ENCODE measurements around the gene GNG13.

Gene GNG13

DNA sequence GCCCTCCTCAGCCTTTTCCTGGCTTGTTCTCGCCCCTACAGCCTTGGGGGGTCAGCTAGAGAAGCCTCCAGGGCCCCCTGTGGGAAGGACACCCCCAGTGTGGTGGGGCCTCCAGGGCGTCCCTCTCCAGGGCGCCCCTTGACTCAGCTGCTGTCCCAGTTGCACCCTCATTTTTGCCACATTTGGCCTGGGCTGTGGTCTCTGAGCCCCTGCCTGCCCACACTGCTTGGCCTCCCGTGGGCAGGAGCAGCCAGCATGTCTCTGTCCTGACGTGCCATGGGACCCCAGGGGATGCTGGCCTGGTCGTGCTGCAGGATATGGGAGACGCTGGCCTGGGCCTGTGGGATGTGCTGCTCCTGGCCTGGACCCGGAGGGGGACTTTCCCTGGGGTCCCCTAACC is 7.1 kb downstream of the GNG13 start:
- DNase-seq (ENCODE audit: low spot score) = no peak

DNA sequence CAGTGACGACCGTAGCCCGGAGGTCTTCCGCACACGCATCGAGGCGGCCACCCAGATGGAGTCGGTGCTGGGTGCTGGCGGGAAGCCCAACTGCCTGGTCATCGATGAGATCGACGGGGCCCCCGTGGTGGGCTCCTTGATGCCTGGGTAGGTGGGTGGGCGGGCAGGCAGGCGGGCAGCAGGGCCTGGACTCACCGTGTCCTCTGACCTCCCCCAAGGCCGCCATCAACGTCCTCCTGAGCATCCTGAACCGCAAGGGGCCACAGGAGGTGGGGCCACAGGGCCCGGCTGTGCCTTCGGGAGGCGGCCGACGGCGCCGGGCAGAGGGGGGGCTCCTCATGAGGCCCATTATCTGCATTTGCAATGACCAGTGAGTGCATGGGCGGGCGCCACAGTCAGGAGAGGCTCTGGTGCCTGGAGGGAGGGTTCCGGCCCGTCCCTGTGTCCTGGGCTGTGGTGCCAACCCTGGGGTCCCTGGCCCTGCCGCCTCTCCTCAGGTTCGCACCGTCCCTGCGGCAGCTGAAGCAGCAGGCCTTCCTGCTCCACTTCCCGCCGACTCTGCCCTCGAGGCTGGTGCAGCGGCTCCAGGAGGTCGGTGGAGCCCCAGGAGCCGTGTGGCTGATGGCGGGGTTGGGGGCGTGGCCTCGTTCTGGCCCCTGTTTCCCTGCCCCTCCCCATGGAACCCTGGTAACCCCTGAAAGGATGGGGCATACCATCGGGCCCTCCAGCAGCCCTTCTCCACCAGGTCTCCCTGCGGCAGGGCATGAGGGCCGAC is 8.1 kb downstream of the GNG13 start:
- no peak for DNase-seq (ENCODE audit: low spot score)

DNA sequence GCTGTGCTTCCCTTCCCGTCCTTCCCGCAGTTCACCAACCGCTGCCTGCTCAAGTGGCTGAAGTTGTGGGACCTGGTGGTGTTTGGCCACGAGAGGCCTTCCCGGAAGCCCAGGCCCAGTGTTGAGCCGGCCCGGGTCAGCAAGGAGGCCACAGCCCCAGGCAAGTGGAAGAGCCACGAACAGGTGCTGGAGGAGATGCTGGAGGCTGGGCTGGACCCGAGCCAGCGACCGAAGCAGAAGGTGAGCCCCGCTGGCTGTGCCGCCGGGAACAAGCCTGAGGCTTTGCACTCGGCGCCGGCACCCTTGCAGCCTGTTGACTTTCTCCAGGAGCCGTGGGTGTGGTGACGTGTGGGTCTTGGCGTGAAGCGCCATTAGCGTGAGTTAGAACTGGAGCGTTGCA is 9.4 kb downstream of the GNG13 start:
- DNase-seq (ENCODE audit: low spot score) = no peak

DNA sequence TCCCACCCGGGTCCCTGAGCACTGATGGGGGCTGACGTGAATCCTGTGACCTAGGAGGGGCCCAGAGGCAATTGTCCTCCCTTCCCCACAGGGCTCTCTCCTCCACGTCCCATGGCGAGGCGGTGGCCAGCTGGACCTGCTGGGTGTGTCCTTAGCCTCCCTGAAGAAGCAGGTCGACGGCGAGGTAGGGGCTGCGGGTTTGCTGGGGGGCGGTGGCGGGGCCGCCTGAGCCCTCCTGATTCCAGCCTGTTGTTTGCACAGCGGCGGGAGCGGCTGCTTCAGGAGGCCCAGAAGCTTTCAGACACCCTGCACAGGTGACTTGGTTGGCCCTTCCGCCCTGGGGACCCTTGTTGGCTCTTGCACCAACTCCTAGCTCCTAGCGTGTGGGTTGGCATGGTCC is 10.4 kb downstream of the GNG13 start:
- DNase-seq (ENCODE audit: low spot score) = no peak

DNA sequence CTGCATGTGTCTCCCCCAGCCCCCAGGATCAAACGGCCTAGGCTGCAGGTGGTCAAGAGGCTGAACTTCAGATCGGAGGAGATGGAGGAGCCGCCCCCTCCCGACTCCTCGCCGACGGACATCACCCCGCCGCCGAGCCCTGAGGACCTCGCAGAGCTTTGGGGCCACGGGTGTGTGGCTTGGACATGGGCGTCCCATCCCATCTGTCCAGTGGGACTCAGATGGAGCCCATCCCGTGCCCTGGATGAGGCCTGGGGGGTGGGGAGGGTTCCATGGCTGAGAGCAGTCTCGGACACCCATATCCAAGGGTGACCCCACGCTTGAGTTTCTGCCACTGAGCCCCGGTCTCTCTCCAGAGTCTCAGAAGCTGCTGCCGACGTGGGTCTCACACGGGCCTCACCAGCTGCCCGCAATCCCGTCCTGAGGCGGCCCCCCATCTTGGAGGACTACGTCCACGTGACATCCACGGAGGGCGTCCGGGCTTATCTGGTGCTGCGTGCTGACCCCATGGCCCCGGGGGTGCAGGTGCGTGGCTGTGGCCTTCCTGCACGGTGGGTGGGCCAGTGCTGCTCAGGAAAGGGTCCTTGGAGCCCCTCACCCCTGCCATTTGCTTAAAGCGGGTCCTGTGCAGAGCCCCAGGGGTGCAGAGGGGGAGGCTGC is 11.2 kb downstream of the GNG13 start:
- no peak for DNase-seq (ENCODE audit: low spot score)

DNA sequence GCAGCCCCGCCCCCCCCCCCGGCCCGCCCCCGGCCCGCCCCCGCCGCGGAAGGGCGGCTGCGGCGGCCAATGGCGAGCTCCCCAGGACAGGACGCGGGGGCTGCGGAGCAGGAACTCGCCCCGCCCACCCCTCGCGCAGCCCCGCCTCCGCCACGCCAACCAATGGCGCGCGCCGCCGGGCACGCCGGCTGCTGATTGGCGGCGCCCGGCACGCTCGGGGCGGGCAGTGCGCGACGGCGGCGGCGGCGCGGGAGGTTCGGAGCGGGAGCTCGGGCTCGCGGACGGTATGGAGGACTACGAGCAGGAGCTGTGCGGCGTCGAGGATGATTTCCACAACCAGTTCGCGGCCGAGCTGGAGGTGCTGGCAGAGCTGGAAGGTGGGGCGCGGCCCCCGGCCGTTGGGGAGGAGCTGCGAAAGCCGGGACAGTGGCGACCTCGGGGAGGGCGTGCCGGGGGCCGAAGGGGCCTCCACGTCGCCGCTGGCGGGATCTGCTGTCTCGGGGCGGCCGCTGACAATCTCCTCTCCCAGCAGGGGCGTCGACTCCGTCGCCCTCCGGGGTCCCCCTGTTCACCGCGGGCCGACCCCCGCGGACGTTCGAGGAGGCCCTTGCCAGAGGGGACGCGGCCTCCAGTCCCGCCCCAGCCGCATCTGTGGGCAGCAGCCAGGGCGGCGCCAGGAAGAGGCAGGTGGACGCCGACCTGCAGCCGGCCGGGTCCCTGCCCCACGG is 12.0 kb downstream of the GNG13 start, which contains the start of gene CHTF18:
CHTF18 (plus strand) TSS at position 222 of the 728 bp plus-strand sequence; CDS start at position 287, 65 bp downstream.
- DNase-seq (ENCODE audit: low spot score) = peak; percentile 85

DNA sequence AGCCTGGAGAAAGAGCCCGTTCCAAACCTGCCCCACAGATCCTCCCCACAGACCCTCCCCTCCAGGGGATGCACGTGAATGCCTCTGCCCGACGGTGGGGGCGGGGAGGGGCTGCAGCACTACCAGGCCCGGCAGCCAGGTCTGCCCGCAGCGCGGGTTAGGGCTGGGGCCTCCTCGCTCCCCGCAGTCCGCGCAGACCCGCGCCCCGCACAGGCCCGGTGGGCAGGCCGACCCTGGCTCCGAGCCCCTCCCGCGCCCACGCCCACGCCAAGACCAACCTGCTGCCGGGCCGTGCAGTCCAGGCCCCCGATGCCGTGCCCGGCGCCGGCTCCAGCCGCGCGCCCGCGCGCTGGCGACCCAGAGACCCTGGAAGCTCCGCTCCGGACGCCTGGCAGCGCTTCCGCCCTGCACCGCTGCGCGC is 12.5 kb downstream of the GNG13 start, which contains the start of gene RPUSD1:
RPUSD1 (minus strand) TSS at position 404 of the 421 bp plus-strand sequence. CDS start 644 bp downstream, outside the sequence.
- DNase-seq (ENCODE audit: low spot score) = no peak

DNA sequence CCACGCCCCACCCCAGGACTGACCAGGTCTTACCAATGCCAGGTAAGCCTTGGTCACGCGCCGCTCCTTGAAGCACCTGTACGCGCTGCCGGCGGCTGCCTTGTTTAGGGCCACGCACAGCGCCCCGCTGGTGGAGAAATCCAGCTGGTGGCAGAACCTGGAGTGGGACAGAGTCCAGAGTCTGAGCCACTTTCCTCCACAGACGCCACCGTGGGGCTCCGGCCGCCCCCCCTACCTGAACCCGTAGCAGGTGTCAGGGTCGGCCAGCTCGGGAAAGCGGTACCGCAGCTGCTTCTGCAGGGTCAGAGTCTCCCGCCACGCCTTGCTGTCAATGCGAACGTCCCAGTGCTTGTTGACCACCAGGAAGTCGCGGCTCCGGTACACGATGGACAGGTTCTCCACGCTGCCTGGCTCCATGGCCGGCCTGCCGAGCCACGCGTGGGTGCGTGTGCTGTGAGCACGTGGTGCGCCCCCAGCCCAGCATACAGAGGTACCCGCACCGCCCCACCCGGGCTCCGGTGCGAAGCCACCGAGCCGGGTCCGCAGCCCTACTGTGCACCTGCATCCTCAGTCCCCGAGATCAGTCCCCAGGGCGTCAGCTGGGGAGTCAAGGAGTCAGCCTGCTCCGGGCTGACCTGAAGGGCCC is 13.1 kb downstream of the GNG13 start:
- DNase-seq (ENCODE audit: low spot score) = no peak

DNA sequence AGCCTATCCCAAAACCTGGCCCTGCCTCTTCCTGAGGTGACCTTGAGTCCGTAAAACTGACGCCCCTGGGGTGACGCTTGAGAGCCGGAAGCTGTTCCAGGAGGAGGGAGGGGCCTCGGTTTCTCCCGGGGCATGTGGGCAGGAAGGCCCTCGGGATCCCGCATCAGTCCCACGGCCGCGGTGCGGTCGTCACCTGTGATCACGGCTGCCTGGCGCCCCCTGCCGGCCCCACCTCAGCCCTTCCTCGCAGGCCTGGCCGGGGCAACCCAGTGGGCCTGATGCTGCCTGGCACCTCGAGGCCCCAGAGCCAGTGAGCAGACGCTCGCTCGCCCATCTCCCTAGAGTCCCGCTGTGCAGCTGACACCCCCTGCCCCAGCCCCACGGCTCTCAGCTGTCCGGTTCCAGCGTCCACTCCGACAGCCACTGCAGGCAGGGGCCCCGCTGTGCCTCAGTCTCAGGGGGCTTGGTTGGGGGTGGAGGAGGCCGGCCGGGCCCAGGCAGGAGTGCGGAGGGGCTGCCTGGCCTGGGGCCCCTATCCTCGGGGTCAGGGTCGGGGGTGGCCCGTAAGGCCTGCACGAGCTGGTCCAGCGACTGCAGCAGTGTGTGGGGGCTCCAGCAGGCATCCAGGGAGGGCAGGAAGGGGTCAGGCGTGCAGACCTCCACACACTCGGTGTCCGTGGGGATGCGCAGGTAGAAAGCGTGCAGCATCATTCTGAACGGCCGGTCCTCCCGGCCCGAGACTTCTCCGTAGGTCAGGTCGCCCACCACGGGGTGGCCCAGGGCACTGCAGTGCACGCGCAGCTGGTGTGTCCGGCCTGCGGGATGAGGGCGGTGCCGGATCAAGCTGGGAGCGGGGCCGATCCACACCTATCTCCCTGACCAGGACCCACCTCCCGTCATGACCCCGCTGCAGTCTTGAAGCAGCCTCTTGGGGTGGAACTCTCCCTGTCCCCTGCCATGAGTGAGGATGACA is 14.7 kb downstream of the GNG13 start:
- DNase-seq (ENCODE audit: low spot score) = peak; percentile 61

DNA sequence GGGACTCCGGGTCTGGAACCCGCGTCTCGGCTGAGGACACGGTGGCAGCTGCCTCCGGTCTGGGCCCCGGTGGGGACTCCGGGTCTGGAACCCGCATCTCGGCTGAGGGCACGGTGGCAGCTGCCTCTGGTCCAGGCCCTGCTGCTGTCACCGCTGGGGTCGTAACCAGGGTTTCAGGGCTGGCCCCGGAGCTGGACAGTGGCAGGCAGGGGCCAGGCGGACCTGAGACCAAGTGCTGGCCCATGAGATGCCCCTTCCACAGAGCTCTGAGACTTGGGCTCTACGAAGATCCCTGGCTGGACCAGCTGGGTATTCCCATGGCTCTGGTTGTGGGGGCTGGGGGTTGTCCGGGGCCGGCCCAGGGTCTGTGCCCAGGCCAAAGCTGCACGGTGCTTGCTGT is 16.1 kb downstream of the GNG13 start:
- DNase-seq (ENCODE audit: low spot score) = no peak

DNA sequence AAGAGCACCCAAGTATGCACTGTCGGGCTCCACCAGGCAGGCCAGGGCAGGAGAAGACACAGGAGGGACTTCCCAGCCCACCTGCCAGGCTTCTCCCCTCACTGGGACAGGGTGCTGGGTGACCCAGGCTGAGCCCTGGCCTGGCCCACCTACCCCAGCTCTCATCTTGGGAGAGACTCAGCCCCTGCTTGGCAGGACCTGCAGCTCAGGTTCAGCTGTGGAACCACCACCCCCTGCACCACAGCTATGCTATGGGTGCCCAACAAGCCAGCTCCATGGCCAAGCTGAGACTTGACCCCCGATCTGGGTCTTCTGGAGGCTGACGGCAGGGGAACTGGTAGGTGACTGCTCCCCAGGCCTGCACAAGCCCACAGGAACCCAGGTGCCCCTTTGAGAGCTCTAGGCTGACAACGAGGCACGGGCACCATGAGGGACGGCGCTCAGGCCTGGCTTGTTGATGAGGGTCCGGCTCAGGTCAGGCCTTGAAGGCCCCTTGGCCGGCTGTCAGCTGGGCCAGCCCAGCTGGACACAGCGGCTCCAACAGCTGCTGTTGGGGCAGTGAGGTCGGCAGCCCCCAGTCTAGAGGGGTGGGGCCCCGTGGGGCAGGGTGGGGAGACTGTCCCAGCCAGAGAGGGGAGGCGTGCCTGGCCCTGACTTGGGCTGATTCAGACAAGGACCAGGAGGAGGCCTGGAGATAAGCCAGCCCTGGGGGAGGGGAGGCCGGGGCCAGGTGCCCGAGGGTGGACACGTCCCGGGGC is 17.0 kb downstream of the GNG13 start:
- no peak for DNase-seq (ENCODE audit: low spot score)

DNA sequence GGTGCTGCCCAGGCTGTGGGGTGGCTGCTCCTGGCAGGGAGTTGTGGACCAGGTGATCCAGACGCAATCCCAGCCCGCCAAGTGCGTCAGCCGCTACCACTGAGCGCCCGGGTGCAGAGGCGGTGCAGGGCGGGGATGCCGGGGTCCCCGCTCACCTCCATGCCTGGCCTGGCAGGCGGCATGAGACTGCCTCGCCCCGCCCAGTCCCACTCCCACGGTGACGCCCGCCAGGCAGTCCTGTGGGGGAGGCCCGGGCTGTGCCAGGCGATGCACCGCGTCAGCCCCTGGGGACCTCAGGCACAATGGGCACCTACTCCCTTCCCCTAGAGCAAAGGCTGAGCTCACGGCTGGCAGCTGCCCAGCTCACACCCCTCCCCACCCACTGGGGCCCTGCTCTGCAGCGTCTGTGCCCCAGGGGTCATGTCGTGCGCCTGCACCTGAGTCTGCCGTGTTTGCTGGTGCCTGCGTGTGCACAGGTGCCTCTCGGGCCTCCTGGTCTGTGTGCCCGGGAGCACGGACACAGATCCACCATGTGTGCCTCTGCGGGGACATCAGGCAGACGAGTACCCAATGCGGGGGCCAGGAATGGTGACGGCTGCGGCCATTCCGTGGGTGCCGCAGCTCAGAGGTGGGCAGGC is 17.6 kb downstream of the GNG13 start:
- no peak for DNase-seq (ENCODE audit: low spot score)

DNA sequence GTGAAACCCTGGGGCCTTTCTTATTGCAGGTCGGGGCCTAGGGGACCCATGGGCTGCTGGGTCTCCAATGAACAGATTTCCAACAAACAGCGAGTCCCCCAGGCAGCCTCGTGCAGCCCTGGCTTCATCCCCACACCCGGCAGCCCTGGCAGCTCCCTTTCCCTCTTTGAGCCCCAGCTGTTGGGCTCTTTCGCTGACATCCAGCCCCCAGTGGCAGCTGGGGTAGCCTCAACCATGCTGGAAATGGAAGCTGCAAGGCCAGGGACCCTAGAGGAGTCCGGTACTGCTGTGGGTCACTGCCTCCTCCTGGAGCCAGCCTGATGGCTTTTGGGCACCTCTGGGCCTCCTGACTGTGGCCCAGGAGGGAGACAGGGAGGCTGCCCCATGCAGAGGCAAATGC is 18.3 kb downstream of the GNG13 start:
- no peak for DNase-seq (ENCODE audit: low spot score)

DNA sequence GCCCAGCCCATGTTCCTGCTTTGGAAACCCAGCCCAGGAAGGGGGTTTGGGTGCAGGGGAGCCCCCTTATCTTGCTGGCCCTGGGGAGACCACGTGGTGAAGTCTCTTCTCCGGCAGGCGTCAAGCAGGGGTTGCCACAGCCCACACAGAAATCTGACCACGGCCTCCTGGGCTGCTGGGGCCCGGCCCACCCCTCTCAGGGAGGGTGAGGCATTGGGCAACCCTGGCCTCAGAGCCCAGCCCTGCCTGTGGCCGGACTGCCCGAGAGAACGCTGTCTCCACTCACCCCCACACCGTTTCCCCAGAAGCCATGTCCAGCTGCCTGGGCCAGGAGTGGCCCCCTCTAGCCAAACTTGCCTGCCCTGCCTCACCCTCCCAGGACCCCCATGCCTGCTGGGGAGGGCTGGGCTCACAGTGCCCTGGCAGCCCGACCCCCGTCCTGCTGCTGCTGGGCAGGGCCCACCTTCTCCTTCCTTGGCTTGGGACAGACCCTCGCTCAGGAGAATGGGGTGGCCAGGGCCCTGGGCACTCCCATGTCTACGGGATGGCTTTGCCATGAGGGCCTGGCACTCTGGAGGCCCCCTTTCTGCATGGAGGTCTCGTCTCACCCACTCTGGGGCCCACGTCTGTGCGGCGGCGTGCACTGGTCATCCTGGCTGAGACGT is 19.1 kb downstream of the GNG13 start:
- DNase-seq (ENCODE audit: low spot score) = no peak

DNA sequence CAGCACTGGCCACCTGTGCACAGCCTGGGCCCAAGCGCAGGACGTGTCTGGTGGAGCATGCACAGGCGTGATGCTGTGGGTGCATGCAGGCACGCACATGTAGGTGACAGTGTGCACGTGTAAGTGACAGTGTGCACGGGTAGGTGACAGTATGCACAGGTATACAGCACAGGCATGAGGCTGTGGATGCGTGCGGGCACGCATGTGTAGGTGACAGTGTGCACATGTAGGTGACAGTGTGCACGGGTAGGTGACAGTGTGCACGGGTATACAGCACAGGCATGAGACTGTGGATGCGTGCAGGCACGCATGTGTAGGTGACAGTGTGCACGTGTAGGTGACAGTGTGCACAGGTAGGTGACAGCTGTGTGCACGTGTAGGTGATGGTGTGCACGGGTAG is 20.2 kb downstream of the GNG13 start:
- no peak for DNase-seq (ENCODE audit: low spot score)

DNA sequence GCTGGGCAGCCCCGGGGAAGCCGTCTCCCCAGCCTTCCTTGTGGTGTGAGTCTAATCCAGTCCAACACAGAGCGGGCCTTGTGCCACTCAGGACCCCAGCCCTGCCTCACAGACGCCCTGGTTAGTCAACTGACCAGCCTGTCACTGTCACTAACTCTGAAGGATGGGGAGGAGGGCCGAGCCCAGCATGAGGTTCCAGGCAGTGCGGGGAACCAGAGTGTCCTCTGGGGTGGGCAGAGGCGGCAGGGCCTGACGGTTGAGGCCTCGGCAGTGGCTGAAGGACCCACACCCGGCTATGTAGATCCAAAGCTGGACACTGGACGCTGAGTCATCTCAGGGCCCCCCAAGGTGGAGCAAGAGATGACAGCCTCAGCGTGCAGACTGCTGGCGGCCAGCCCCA is 21.0 kb downstream of the GNG13 start:
- DNase-seq (ENCODE audit: low spot score) = no peak

DNA sequence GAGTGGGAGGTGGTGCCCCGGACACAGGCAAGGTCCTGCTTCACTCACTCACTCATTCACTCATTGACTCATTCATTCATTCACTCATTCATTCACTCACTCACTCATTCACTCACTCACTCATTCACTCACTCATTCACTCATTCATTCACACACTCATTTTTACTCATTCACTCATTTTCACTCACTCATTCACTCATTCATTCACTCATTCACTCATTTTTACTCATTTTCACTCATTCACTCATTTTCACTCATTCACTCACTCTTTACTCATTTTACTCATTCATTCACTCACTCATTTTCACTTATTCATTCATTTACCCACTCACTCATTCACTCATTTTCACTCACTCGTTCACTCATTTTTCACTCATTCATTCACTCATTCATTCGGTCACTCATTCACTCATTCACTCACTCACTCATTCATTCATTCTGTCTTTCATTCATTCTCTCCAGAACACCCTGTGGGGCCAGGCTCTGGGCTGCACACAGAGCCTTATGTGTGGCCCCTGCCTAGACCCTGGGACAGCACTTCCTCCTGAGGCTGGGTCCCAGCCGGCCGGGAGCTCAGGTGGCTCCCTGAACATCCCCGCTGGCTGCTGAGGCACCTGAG is 21.5 kb downstream of the GNG13 start:
- no peak for DNase-seq (ENCODE audit: low spot score)

DNA sequence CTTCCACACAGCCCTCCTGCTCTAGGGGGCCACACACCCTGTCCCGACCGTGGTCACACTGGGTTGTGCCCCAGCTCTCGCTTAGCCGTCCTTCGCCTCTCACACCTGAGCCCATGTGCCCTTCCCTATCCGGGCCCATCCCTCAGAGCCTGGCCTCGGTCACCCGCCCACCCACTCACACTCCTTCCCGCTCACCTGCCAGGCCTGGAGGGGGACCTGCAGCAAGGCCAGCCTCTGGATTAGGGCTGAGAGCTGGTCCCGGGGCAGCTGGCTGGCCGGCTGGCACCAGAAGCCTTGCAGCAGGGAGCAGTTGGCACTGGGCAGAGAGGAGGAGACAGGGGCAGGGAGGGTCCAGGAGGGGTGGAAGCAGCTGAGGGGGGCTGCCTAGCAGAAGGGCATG is 22.1 kb downstream of the GNG13 start:
- DNase-seq (ENCODE audit: low spot score) = no peak

DNA sequence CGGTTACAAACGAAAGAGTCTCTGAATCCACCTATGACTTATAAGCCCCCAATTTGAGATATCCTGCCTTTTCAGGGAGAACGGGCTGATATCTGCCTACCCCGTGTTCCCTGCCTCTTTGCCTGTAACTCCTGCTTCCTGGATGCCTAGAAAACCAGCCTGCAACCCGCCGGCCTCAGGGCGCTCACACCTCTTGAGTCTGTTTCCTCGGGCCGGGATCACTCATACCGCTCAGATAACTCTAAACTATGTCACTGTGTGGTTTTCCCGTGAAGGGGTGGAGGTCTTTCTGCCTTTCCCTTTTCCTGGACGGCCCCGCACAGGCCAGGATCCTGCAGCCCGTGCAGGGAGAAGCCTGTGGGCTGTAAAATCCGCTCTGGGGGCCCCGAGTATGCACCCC is 22.7 kb downstream of the GNG13 start:
- no peak for DNase-seq (ENCODE audit: low spot score)
